ENCODE results near the gene STRAP.

- TF ChIP-seq CEBPB (IDR thresholded peaks at IDR 0.05) = no peak
- TF ChIP-seq CREB1 (IDR thresholded peaks at IDR 0.05; ENCODE audit: low read depth) = no peak
- TF ChIP-seq EP300 (IDR thresholded peaks at IDR 0.05; ENCODE audit: borderline replicate concordance) = no peak
Measured at GRCh38 chr12:15887043-15887817, 5.0 kb downstream of the STRAP start.
